OCI-LY7 (cell line): Measurements from ENCODE around the gene CHMP4A.

Experiments used
- CTCF ChIP-seq: fragments of 200-600 bp; sonication (generic); conservative IDR thresholded peaks from 2 replicates; pipeline ENCODE4 v1.5.1; 2014; ENCODE audit warnings: mild to moderate bottlenecking, antibody characterized with exemption, low read length, moderate library complexity, mixed read lengths
- EZH2phosphoT487 ChIP-seq: fragments of 200-600 bp; sonication (generic); IDR thresholded peaks from 2 replicates; pipeline ENCODE4 v1.6.1; 2018; ENCODE audit warnings: low read depth, borderline replicate concordance, mild to moderate bottlenecking, mixed run types, antibody characterized with exemption, low read length, moderate library complexity, mixed read lengths

DNA sequence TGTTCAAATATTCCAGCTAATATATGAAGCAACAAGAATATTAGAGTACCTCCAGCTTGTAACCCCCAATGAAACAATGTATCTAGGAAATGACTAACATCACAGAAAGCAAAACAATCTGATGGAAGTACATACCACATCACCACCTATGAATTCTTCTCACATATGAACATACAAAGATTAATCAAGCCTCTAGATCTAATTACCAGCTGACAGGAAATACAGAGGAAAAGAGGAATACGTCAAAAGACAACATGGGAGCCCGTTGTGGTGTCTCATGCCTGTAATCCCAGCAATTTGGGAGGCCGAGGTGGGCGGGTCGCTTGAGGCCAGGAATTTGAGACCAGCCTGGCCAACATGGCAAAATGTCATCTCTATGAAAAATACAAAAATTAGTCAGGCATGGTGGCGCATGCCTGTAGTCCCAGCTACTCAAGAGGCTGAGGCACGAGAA lies 11.4 kb upstream of the CHMP4A start:
- TF ChIP-seq CTCF (no peak), EZH2phosphoT487 (no peak)
